Measurements from ENCODE around the gene NOC2L. TPM values are rescaled to one million over a fixed set of nuclear protein-coding genes. Genes with fewer than 3 reads are reported as not detected.
"Not testable (repeated sequence)": the region's sequence is repeated elsewhere in the genome, so short reads cannot be mapped to it uniquely, and the experiment has no call there.

NOC2L gene
- total RNA-seq, 3 donors from 2014 or later = 292 to 315 (median 315) TPM

- no peak overlapping the region for H3K4me3 Mint-ChIP-seq
- H3K4me1 Mint-ChIP-seq (ENCODE audit: low read depth) = peaks cover 2% of the 10 kb centered on the region
- ATAC-seq (no peak), DNase-seq (no peak)
- no peaks in the 10 kb centered on the region for H3K9me3 Mint-ChIP-seq
- H3K27me3 Mint-ChIP-seq (ENCODE audit: low read depth) = peaks cover 35% of the 10 kb centered on the region
- H3K36me3 Mint-ChIP-seq (ENCODE audit: insufficient read depth) = no peaks in the 10 kb centered on the region
Measured at GRCh38 chr1:982765-983436, 23.8 kb upstream of the NOC2L start.

- Mint-ChIP-seq H3K4me1 (ENCODE audit: low read depth) (peaks cover 2% of the 10 kb centered on the region), H3K36me3 (ENCODE audit: insufficient read depth) (no peaks in the 10 kb centered on the region), H3K27me3 (ENCODE audit: low read depth) (peaks cover 31% of the 10 kb centered on the region), H3K4me3 (no peak within 1 kb of the TSS), H3K9me3 (no peaks in the 10 kb centered on the region)
- ATAC-seq (no peak), DNase-seq (peak; percentile 4)
Measured at GRCh38 chr1:981955-982558, 23.0 kb upstream of the NOC2L start, which contains the start of gene PERM1. Gene PERM1, minus strand, starts transcription at chr1:982093. Its CDS starts 1,064 bp downstream, at chr1:981029.

GRCh38 chr1:981491-981954 lies 22.5 kb upstream of the NOC2L start:
- peaks cover 31% of the 10 kb centered on the region for H3K27me3 Mint-ChIP-seq (ENCODE audit: low read depth)
- H3K36me3 Mint-ChIP-seq (ENCODE audit: insufficient read depth) = no peaks in the 10 kb centered on the region
- H3K4me3 Mint-ChIP-seq = no peak overlapping the region
- peaks cover 2% of the 10 kb centered on the region for H3K4me1 Mint-ChIP-seq (ENCODE audit: low read depth)
- DNase-seq = peak; percentile 3
- ATAC-seq = no peak
- H3K9me3 Mint-ChIP-seq = no peaks in the 10 kb centered on the region

- no peaks in the 10 kb centered on the region for H3K9me3 Mint-ChIP-seq
- peak; percentile 3 for DNase-seq
- no peak for ATAC-seq
Measured at GRCh38 chr1:980602-981395, 21.7 kb upstream of the NOC2L start.

DNA sequence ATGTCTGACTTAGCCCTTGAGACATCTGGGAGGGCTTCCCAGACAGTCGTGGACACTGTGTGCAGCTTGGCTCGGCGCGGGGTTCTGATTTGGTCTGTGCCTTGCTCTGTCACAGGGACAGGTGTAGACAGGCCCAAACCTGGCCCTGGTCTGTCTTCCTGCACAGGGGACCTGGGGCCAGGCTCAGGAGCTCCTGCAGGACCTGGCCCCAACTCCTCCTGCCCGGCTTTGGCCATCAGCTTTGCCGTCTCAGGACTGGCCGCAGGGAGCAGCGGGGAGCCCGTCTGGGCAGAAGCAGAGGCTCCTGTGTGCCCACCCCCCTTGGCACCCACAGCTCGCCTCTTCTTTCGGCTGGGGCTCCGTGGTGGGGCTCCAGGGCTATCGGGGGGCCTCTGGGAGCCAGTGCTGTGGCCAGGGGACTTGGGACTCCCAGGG lies 21.1 kb upstream of the NOC2L start:
- H3K9me3 Mint-ChIP-seq = no peaks in the 10 kb centered on the region
- H3K4me3 Mint-ChIP-seq = no peak overlapping the region
- DNase-seq (no peak), ATAC-seq (no peak)
- H3K4me1 Mint-ChIP-seq (ENCODE audit: low read depth) = peaks cover 7% of the 10 kb centered on the region
- peaks cover 29% of the 10 kb centered on the region for H3K27me3 Mint-ChIP-seq (ENCODE audit: low read depth)
- no peaks in the 10 kb centered on the region for H3K36me3 Mint-ChIP-seq (ENCODE audit: insufficient read depth)

More at GRCh38 chr1:980602-981395, 21.7 kb upstream of the NOC2L start:
- Mint-ChIP-seq H3K36me3 (ENCODE audit: insufficient read depth) (no peaks in the 10 kb centered on the region), H3K4me3 (no peak overlapping the region), H3K27me3 (ENCODE audit: low read depth) (peaks cover 28% of the 10 kb centered on the region), H3K4me1 (ENCODE audit: low read depth) (peaks cover 4% of the 10 kb centered on the region)

DNA sequence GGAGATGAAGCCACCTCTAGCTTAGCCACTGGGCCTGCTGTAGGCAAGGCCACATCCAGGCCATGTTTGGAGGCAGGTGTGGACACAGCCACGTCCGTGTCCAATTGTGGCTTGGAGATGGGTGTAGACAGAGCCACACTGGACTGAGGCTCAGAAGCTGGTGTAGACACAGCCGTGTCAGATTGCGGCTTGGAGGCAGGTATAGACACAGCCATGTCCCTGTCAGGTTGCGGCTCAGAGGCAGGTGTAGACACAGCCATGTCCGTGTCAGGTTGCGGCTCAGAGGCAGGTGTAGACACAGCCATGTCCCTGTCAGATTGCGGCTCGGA lies 20.7 kb upstream of the NOC2L start:
- no peaks in the 10 kb centered on the region for H3K36me3 Mint-ChIP-seq (ENCODE audit: insufficient read depth)
- DNase-seq (no peak), ATAC-seq (no peak)
- no peak overlapping the region for H3K4me3 Mint-ChIP-seq
- H3K4me1 Mint-ChIP-seq (ENCODE audit: low read depth) = peaks cover 7% of the 10 kb centered on the region
- H3K27me3 Mint-ChIP-seq (ENCODE audit: low read depth) = peaks cover 29% of the 10 kb centered on the region
- no peaks in the 10 kb centered on the region for H3K9me3 Mint-ChIP-seq

DNA sequence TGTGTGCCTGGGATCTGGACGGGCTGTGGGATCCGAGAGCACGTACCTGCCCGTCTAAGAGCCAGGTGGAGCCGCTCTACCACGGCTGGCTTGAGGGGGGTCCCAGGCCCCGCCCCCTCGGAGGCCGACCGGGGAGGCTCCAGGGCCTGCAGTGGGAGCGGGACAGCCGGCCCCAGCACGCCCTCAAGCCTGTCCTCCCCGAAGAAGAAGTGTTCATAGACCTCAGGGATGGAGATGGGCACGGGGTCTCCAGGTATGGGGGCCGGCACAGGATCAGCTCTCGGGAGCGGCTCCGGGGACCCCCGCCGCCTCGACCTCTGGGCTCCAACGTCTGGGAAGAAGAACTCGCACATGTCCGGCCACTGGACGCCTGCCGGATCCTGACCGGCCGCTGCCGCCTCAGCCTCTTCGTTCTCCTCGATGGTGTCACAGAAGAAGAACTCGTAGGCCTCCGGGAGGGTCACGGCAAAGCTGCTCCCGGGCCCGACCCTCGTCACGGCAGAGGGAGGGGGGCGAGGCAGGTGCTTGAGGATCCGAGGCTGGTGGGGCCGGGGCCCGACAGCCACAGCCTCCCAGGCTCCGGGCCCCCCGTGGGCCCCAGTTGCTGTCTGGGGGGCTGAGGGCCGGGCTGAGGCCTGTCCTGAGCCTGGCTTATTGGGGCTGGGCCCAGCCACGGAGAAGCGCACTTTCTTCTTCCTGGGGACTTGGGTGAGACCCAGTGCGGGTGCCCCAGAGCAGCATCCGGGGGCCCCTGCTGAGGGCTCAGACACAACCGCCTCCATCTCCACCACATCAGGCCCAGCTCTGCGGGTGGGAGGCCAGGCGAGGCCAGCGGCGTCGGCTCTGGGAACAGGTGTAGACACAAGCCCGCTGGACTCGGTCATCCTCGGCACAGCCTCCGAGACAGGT lies 20.0 kb upstream of the NOC2L start:
- Mint-ChIP-seq H3K27me3 (ENCODE audit: low read depth) (peaks cover 29% of the 10 kb centered on the region), H3K9me3 (no peaks in the 10 kb centered on the region), H3K4me3 (no peak overlapping the region), H3K4me1 (ENCODE audit: low read depth) (peaks cover 7% of the 10 kb centered on the region), H3K36me3 (ENCODE audit: insufficient read depth) (no peaks in the 10 kb centered on the region)
- DNase-seq = peak; percentile 3
- ATAC-seq = no peak

DNA sequence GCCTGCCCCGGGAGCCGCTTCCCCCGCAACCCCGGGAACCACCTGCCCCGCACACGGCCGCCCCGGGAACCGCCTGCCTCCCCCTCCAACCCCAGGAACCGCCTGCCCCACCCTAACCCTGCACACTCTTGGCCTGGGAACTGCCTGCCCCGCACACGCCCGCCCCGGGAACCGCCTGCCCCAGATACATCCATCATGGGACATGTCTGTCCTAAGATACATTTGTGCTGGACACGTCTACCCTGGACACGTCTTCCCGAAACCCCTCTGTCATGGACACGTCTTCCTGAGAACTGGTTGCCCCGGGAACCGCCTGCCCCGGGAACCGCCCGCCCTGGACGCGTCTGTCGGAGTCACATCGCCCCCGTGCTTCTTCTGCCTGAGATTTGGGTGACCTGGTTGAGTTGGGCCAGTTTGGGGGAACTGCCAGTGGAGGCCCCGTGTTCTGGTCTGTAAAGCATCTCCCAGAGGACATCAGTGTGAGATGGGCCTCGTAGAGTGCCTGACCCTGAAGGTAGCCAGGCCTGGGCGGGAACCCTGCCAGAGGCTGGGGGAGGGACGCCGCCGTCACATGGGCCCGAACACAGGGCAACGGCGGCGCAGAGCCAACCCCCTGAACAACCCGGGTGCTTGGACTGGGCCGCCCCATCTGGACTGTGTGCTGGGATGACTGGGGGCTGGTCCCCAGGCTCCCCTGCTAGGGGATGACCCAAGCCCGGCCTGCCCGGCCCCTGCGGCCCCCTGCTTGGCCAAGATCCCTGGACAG lies 19.2 kb upstream of the NOC2L start:
- no peak for DNase-seq
- no peak for ATAC-seq
- no peaks in the 10 kb centered on the region for H3K36me3 Mint-ChIP-seq (ENCODE audit: insufficient read depth)
- no peak overlapping the region for H3K4me3 Mint-ChIP-seq
- no peaks in the 10 kb centered on the region for H3K9me3 Mint-ChIP-seq
- peaks cover 7% of the 10 kb centered on the region for H3K4me1 Mint-ChIP-seq (ENCODE audit: low read depth)
- H3K27me3 Mint-ChIP-seq (ENCODE audit: low read depth) = peaks cover 25% of the 10 kb centered on the region

DNA sequence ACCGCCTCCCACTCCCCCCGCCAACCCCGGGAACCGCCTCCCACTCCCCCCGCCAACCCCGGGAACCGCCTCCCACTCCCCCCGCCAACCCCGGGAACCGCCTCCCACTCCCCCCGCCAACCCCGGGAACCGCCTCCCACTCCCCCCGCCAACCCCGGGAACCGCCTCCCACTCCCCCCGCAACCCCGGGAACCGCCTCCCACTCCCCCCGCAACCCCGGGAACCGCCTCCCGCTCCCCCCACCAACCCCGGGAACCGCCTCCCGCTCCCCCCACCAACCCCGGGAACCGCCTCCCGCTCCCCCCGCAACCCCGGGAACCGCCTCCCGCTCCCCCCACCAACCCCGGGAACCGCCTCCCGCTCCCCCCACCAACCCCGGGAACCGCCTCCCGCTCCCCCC lies 17.7 kb upstream of the NOC2L start:
- not testable (repeated sequence) for H3K36me3 Mint-ChIP-seq (ENCODE audit: insufficient read depth); H3K9me3 Mint-ChIP-seq

GRCh38 chr1:975896-976683 lies 17.0 kb upstream of the NOC2L start:
- Mint-ChIP-seq H3K9me3 (no peaks in the 10 kb centered on the region), H3K4me1 (ENCODE audit: low read depth) (peaks cover 7% of the 10 kb centered on the region), H3K27me3 (ENCODE audit: low read depth) (peaks cover 16% of the 10 kb centered on the region), H3K4me3 (no peak overlapping the region), H3K36me3 (ENCODE audit: insufficient read depth) (no peaks in the 10 kb centered on the region)
- ATAC-seq (peak; percentile 93 to 95), DNase-seq (peak; percentile 62)

More for the DNA sequence above, 17.7 kb upstream of the NOC2L start:
- H3K4me3 Mint-ChIP-seq; H3K4me1 Mint-ChIP-seq (ENCODE audit: low read depth); ATAC-seq; DNase-seq: not testable (repeated sequence)
- H3K27me3 Mint-ChIP-seq (ENCODE audit: low read depth) = peaks cover 14% of the 10 kb centered on the region

DNA sequence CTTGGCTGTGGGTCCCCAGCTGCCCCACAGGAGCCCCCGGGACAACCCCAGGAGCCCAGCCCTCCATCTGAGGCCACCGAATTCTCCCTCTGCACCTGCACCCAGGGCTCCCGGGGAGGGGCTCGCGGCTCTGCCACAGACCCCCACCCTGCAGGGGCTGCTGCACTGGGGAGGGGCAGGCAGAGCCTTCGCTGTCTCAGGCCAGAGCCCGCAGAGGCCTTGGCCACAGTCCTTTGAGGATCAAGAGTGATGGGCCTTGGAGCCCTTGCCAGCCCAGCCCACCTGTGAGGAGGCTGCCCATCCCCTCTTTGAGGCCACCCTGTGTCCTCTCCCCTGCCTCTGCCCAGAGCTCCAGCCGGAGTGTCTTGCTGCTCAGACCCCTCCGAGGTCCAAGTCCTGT lies 16.3 kb upstream of the NOC2L start:
- no peak overlapping the region for H3K4me3 Mint-ChIP-seq
- ATAC-seq = no peak
- H3K9me3 Mint-ChIP-seq = no peaks in the 10 kb centered on the region
- peaks cover 7% of the 10 kb centered on the region for H3K4me1 Mint-ChIP-seq (ENCODE audit: low read depth)
- H3K27me3 Mint-ChIP-seq (ENCODE audit: low read depth) = peaks cover 16% of the 10 kb centered on the region
- DNase-seq = no peak
- H3K36me3 Mint-ChIP-seq (ENCODE audit: insufficient read depth) = no peaks in the 10 kb centered on the region

- no peaks in the 10 kb centered on the region for H3K36me3 Mint-ChIP-seq (ENCODE audit: insufficient read depth)
- ATAC-seq (no peak), DNase-seq (no peak)
- H3K27me3 Mint-ChIP-seq (ENCODE audit: low read depth) = peaks cover 16% of the 10 kb centered on the region
- H3K4me1 Mint-ChIP-seq (ENCODE audit: low read depth) = peaks cover 7% of the 10 kb centered on the region
- no peaks in the 10 kb centered on the region for H3K9me3 Mint-ChIP-seq
- no peak overlapping the region for H3K4me3 Mint-ChIP-seq
Measured at GRCh38 chr1:974687-975328, 15.8 kb upstream of the NOC2L start.
